ENCODE results near the gene ETS2.
A peak's percentile ranks its signal among the peaks of the same experiment; 100 is the strongest.

The ETS2 gene

DNA sequence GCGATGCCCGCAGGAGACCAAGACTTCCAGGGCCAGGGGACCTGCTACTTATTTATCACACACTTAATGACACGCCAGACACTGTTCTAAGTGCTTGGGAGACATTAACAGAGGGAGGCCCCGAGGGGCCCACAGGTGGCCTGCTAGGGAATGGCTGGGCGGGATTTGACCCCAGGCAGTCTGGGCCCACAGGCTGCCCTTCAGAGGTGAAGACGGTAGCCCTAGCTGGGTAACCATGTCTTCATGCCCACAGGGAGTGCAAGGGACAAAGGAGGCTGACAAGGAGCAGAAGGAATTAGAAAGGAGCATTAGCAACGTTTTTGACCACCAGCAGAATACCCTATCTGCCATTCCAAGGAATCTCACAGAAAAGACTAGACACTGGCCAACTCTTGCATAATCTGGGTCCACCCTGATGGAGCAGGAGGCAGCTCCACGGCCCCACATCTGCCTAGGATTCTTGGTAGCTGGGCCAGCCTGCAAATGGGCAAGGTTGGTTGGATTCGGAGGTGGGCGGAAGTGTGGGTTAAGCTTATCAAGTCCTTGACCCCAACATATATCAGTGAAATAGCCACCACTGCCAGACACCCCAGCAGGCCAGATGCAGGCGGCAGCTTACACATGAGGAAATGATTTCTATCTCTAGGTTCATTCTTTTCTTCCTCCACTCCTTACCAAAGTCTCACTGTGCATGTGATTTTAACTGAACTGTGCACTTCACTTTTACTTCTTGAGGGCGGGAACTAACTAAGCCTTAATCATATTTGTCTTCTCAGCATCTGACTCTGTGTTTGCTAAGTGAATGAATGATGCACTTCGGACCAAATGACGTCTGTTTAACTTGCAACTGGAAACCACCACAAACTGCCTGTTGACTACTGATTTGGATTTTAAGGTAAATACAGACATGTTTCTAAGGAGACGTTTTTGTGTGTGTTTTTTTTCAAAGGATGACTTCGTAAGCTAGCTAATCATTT lies 3.4 kb upstream of the ETS2 start:
- no peak for DNase-seq

DNA sequence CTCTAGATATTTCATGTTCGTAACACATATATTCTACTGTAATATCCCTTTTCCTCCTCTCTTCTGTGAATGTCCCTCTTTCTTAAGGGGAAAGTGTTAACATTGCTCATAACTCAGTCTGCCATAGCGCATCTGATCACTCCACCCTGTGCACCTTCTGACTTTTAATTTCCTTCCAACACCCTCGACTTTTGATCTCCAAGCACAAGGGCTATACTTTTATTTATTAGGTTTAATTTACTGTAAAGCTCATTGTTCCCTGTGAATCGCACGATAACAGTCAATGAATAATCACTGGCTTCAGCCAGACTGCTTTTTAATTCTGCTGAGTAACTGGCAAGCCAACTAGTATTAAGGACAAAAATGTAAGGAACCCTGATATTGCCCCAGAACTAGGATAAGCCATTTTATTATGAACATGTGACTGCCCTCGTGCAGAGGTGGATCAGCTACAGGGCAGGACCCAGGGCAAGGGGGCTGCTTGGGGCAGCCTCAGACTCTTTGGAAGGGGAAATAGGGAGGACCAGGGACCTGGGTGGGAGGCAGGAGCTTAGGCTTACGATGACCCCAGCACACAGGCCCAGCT lies 2.6 kb upstream of the ETS2 start:
- no peak for DNase-seq

DNA sequence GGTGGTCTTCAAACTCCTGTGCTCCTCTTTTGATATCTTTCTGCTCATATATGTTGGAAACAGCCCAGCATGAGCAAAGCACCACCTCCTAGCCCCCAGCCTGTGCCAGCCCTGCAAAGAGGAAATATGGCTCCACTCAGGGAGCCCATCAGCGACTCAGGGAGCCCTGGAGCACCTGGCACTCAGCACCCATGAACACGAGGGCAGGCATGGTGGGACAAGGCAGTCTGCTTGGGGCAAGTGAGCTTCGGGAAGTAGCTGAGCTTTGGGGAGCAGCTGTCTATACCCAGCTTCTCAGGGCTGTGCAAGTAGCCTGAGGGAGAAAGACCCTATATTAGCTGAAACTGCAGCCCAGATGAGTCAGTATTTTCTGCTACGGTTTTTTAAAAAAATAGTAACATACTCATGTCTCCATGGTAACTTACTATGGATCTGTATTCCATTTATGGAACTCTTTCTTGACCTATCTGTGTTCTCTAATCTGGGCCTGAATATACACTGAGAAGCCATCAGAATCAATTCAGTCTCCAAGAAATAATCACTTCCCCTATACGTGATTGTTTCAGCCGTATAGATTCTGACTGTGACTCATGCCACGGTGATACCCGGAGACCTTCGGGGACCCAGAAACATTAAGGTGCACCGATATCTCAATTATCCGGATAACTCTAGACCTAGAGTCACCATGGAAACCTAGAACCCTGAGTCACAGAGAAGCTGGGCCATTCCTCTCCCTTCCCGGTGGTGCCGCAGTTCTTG lies 1.5 kb upstream of the ETS2 start:
- peak; percentile 49 for DNase-seq

DNA sequence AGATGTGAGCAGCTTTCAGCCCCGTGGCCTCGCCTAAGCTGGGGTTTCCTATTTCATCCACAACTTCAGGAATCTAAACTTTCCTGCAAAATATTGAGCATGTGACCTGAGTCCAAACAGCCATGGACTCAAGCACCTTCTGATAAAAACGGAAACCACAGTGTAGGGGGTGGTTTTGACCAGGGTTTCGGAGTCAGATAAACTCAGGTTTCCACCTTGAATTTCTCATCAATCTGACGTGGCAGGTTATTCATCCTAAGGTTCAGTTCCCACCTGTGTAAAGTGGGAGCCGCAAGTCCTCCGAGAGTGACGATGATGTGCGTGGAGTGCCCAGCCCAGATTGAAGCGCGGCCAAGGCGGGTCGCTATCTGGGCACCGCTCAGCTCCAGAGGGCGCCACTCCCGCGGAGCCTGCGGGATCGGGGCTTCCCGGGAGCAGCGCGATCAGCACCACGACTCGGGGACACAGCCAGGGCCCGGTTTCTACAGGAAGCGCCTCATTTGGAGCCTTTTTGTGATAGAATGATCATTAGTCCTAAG lies 871 bp upstream of the ETS2 start:
- DNase-seq = peak; percentile 61

DNA sequence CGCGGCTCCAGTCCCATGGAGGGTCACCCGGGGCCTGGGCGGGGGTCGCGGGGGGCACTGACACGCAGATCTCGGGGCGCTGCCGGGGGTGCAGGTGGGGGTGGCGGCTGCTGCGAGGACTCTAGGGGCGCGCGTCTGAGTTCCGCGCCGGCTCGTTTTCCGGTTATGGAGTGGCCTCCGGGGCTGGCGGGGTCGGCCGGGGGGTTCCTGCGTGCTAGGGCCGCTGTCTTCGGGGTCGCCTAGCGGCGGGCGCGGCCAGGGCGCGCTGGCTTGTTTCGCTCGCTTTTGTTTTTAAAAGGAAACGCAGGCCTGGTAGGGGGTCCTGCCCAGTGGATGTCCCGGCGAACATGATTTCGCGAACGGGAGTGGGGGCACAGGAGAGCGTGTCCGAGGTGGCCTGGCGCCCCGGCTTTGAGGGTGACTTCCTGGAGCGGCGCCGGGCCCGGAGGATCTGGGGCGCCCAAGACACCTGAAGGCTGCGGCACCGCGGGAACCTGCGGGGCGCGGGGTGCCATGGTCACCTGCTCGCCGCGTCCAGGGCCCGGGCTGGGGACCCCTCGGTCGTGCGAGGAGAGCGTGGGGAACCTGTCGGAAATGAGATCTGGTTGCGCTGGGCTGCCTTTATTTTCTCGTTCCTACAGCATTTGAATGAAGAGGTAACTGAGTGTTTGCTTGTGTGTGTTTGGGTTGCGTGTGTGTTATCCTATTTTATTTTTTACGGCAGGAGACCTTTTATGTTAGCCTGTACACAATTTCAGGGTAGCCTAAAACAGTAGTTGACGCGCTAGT lies 618 bp downstream of the ETS2 start:
- peak; percentile 40 for DNase-seq

DNA sequence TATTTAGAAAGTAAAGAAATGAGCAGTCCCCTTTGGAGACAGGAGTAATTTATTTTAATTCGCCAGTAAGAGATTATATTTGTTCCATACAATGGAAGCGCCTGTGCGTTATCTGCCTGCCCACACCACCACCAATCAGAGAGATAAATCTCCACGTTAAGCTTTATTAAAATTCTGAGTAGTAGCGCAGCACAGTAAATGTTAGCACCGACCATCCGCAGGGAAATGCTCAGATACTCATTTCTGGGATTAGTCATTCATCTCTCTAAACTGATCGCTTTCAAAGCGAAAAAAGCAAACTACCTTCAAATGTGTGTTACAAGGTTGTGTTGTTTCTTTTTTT lies 1.2 kb downstream of the ETS2 start:
- peak; percentile 56 for DNase-seq

DNA sequence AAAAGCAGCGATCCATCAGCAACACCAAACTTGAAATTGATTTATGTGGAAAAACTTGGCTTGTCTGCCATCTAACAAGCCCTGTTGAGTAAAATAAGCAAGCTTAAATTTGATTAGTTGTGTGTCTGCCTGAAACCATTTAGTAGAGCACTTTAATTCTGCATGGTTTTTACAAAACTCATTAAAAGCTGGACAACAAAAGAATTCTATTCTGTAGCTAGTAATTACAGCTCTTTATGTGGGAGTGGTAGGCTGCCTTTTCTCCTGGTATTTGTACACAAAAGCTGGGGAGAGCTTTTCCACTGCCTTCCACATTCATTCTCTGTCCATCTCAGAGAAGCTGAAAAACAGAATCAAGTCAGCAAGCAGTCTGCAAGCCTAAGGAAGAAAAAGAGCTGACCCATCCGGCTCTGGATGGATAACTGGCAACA lies 1.7 kb downstream of the ETS2 start:
- no peak for DNase-seq

DNA sequence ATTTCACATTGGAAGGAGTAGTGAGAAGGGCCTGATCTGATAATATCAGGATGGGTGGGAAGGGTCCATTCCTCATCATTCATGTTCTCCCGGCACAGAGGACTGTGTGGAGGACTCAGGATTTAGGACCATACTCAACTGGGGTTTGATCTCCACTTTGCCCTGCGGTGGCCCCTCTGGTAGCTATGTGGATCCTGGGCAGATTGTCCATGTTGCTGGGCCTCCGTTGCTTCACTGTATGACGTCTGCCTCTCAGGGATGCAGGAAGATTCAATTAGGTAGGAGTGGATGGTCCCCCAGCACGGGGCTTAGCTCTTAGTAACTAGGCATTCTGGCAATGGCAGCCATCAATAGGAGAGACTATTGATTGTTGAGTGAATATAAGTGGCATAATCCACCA lies 2.3 kb downstream of the ETS2 start:
- no peak for DNase-seq

DNA sequence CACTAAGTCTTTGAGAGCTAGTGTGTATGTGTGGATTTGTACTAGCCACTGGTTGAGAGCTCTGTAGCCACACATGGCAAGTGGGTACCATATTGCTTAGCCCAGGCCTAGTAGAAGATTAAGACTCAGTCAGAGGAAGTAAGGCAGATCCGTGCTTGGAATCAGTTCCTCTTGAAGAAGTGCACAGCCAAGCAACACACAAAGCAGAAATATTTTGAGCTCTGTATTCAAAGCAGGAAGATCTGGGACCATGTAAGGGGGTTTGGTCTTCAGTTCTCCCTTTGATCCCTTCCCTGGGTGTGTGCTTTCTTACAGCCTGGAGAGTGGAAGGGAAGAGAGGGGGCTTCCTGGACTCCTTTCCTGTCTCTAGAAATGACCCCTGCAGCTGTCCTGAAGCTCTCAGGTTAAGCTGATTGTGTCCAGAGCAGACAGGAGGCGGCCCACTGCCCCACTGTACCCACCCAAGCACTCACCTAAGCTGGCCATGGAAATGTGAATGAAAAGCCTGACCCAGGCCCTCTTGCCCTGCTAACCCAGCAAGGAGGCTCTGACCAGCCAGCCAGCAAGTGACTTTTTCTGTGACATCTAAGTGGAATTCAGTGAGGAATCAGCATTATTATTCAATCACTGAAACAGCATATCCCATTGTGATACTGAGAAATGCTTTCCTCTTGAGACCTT lies 3.6 kb downstream of the ETS2 start:
- no peak for DNase-seq

DNA sequence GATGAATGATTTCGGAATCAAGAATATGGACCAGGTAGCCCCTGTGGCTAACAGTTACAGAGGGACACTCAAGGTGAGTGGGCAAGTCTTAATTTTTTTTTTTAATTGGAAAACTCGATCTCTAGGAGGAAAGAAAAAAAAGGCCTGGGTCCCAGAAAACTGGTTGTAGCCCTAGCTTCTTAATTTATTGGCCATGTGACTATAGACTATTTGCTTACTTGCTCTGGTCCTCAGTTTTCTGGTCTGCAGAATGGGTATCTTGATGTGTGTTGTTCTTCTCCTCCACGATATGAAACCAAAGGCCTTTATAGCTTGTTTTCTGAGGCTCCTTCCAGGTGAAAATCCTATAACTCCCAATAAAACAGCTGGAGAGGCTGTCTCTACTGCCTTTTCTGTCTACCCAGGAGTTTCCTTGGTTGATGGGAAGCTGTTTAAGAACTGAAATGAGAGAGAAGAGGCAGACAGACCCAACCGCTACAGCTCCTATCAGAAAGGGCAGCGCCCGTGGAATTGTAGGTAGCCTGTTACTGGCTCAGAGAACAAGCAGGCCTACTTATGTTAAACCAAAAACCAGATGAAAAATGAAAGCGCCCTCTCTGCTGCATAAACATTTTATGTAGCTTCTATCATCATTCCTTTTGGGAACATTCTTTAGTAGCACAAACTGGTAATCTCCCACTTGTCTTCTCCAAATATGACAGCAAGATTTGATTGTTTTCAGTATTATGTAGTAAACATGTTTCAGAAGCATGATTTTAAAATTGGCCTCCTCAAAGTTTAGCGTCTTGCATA lies 4.5 kb downstream of the ETS2 start:
- DNase-seq = no peak

DNA sequence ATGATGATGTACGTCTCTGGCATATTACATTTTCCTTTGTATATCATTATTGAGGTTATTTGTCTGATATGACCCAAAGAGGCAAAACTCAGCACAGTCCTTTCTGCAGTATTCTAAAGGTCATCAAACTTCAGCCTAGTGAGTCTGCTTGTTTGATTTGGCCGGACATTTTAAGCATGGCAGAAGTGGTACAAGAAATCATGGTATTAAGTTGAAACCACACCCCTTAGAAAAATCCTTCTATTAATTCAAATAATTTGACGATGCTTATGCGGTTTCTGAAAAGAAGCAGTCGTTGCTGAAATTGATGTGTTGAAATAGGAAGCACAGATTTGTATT lies 5.1 kb downstream of the ETS2 start:
- DNase-seq = no peak

DNA sequence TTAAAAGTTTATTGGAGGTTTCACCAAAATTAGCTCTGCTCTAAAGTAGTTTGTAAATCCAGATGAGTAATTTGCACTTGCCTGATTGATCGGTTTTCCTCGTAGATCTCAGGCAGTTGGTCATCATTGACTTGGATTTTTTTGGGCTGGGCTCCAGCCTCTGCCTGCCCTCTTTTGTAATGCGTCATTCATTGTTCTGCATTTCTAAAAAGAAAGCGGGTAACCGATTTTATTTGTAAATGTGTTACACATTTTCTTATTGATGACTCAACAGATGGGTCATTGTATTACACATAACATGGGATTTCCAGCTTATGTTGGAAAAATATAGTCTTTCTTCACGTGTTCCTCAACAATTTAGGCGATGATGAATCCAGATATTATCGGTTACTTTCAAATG lies 5.5 kb downstream of the ETS2 start:
- DNase-seq = no peak

DNA sequence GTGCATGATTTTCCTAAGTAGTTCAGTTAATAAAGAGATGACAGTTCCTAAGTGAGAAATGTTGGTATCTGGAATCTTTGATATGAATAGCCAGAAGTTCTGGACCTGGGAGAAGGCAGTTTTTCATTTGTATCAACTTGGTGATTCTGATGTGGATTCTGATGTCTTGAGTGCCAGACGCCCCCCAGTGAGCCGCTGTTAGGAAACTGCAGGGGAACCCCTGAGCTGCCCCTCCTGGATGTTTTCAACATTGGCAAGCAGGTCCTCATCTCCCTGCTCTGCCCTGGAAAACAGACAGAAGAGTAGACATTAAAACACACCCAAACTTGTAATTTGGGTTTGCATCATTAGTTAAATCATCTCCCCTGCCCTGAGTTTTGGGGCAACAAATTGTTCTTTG lies 7.4 kb downstream of the ETS2 start:
- no peak for DNase-seq

DNA sequence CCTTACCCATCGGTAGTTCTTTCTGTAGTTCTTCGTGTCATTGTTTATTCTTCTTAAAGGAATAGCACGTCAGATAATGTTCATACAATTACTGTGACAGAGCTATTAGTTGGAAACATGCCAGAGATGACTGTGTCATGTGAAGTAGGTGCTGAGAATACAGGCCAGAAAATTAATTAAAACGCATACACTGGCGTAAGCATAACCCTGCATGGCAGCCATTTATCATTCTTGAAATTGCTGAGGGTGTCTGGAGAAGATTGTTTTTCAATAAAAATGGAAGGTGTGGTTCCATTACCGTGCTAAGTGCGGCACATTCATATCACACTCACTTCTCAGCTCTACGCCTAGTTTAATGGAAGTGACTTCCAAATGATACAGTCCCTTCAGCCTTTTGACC lies 7.8 kb downstream of the ETS2 start:
- no peak for DNase-seq

DNA sequence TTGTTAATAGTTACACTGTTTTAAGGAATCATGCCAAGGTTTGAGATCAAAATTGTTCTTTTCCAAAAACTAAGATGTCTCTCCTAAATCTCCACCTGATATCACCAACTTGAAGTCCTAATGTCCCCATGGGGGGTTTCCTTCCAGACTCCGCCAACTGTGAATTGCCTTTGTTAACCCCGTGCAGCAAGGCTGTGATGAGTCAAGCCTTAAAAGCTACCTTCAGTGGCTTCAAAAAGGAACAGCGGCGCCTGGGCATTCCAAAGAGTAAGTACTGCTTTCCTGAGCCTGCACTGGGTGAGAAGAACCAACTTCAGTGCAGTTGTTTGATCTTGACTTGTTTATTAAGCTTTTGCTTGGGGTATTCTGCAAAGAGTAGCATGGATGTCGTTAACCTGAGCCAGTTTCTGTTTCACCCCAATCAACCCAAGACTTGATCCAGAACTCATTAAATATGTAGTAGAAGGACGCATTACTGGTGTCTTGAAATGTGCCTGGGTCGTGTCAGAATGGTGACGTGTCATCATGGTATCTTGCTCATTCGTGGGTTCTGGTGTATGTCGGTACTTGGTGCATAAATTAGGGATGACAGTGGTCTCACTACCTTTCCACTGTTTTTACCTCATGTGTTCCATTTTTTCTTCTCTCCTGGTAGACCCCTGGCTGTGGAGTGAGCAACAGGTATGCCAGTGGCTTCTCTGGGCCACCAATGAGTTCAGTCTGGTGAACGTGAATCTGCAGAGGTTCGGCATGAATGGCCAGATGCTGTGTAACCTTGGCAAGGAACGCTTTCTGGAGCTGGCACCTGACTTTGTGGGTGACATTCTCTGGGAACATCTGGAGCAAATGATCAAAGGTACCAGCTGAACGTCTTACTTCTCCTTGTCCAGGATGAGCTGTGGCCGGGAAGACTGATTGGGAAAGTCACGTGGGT lies 8.7 kb downstream of the ETS2 start:
- DNase-seq = no peak

DNA sequence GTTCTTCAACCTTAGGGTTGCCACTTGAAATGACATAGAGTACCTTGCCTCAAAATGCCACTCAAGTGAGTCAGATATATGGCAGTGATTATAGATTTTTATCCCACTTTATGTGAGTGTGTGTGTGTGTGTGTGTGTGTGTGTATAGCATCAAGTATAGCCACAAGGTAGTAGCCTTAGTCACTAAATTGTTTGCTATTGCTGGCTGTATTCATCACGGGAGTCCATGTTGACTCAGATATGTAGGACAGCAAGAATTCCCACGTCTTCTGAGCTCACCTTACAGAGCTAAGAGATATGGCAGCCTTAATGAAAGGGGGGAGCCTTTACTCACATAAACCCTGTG lies 9.3 kb downstream of the ETS2 start:
- DNase-seq = no peak

DNA sequence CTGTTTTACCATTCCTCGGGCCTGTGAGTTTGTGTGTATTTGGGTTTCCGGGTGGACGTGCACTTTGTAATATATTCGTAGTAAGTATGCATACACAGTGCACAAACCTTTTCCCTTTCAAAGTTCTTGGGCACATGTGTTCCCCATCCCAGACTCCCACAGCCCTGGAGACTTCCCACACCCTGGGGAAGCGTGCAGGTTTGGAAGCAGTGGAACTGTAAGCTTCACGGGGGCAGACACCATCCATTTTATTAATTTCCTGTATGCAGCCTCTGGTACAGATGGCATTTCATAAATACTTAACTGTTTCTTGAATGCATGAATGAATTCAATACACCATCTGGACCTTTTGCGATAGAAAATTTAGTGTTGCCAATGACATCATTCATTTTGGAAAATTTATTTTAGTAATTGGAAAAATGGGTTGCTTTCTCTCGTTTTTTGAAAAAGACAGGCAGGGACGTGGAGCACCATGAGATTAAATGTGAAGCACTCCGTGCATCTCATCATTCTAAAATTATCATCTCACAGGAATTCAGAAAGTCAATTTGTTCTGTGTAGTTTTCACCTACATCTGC lies 10.8 kb downstream of the ETS2 start:
- DNase-seq = no peak

DNA sequence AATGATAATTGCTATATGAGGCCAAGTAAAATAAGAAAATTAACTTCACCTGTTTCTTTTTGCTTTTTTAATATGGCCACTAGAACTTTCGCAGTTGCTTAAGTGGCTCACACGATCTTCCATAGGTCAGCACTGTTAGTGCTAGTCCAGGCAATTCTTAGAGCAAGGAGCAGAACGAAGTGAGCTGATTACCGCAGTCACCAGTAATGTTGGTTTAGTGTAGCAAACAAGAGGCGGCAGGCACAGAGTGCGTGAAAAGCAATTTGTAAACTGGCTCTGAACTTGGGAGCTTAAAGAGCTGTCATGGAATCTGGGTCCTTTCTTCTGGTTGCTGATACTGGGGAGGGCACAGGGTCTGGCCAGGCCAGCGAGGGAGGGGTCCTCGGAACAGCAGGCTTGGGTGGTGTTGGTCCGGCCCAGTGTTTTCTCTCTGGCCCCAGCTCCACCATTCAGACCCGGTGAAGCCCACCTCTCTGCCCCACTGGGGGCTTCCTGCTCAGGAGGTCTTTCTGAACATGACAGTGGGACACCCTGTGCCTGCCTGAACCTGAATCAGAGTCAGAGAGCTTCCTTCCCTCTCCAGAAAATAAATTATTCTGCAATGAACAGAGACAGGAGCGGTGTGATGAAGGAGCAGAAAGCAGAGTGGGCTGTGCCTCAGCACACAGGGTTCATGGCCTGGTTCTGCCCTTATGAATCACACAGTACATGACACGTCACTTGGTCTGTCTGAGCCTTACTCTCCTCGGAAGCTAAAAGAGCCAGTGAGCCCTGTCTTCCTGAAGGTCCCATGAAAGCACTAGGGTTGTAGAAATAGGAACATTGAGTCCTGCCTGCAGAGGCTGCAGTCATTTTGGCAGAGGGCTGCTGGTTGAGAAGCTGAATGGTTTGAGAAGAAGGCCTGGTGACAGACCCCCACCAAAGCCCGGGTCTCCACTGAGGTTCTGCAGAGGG lies 11.9 kb downstream of the ETS2 start:
- no peak for DNase-seq

DNA sequence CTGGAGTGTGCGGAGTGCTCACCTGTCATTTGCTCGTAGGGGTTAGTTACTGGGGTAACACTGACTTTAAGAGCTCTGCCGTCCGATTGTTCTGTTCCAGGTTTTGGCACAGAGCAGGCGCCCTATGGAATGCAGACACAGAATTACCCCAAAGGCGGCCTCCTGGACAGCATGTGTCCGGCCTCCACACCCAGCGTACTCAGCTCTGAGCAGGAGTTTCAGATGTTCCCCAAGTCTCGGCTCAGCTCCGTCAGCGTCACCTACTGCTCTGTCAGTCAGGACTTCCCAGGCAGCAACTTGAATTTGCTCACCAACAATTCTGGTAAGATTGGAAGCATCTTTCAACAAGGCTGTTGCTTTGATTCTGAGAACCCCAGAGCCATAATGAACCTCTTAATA lies 12.6 kb downstream of the ETS2 start:
- no peak for DNase-seq
